ENCODE results near the gene UBE3A. TPM values are rescaled to one million over a fixed set of nuclear protein-coding genes. Genes with fewer than 3 reads are reported as not detected.

UBE3A gene
- total RNA-seq, 1 donor from 2014 or later: 109 TPM

DNA sequence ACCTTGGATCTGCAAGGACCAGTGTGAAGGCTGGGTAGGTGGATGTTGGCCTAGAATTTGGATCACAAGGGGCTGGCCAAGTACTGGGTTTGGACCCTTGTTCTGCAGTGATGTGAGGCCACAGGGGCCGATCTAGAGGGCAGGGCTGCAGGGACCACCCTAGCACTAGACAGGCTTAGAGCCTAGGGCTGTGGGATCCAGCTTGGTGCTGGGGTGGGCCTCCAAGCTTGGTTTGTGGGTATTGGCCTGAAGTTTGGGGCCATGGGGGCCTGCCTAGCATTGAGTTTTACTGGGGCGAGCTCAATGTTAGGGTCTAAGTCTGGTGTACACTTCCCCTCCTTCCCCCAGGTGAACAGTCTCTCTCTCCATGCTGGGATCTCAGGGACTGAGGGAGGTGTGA is 36.5 kb downstream of the UBE3A start:
- no peak for DNase-seq

DNA sequence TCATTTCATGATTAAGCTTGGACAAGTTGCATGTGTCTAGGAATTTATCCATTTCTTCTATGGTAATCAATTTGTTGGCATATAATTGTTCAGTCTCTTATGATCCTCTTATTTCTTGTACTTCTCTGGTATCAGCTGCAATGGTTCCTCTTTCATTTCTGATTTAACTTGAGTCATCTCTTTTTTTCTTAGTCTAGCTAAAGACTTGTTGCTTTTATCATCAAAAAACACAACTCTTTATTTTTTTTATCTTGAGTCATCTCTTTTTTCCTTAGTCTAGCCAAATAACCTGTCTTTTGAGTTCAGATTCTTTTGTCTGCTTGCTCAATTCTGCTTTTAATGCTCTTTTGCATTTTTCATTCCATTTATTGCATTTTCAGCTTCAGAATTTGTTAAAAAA is 37.3 kb downstream of the UBE3A start:
- DNase-seq: no peak

DNA sequence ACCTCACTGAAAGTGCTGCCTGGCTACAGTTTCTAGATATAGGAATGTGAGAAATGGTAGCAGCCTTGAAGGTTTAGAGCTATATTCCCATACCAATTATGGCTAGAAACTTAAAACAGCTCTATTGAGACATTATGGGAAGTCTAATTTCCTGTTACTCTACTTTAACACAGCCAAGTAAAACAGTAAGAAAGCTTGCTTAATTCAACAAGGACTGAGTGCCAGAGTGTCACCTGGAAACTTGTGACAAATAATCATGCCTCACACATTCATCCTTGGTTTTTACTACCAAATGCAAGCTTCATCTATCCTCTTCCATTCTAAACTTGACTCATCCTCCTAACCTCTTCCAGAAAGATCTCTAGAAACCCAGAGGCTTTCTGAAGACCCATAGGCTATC is 41.7 kb downstream of the UBE3A start:
- no peak for DNase-seq

DNA sequence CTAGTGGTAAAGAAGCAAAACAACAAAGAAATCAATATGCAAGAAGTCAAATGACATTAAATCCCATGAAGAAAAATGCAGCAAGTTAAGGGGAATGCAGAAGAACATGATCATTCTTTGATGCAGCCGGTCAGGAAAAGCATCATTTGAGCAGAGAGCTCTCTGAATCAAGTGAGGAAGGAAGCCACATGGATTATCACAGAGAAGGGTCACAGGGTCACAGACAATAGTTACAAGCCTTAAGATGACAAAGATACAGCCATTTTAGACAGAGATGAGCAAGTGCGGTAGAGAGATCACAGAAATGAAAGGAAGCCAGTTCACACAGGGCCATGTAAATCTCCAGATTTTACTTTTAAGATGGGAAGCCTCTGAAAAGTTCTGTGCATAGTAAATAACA is 43.9 kb downstream of the UBE3A start:
- no peak for DNase-seq

DNA sequence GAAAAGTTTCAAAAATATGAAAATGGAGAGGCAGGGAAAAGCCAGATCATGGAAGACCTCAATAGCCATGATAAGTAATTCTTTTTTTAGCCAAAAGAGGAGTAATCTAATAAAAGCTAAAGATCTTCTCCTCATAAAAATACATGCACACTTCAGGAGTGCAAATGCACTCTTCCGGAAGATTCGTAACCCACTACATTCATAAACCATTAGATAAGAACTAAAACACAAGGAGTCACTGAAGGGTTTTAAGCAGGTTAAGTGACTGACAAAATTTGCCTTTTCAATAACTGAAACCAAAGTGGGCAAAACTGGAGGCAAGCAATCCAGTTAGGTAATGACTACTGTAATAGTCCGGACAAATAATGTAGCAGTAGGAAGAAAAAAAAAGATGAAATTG is 46.0 kb downstream of the UBE3A start:
- DNase-seq: no peak

DNA sequence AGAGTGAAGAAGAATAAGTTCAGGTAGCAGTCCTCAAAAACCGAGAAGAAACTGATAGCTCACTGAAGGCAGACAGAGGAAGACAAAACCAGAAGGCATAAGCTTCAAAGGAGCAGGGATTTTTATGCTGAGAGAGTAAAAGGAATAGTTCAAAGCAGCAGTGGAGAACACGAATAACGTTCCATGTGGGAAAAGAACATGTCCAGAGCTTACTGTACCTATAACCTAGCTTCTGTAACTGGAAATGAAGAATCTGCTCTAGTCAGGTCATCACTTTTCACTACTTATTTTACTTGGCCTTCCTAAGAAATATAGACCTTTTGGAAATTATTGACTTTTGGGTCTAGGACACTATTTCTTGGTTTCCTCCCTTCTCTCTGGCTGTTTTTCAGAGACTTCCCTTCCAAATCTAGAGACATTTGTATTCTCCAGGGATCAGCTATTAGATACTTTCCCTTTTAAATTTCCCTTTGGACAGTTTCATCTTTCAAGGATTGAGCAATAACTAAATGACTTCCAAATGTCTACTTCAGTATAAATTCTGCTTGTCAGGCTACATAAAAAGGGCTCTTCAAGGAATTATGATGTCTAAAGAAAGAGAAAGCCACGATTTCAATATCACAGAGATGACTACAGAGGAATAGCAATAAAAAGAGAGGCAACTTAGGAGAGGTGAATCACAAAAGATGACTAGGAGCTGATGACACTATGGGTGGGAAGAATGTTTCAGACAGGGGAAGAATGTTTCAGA is 46.7 kb downstream of the UBE3A start:
- peak; percentile 48 for DNase-seq

DNA sequence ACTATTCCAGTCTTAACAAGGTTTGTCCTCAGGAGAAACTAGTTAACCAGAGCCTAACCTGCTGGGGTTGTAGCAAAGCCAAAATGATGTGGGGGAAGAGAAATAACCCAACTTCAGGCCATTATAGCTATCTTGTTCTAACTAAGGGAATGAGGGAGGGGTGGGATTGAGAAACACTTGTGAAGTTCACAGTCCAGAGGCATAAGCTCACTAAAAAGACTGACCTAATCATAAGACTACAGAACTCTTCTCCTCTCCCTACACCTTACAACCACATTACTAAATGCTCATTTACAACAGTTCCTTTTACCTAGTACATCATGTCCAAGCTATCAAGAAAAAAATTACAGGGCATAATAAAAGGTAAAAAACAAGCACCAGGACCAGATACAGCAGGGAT is 52.8 kb downstream of the UBE3A start:
- DNase-seq: no peak

DNA sequence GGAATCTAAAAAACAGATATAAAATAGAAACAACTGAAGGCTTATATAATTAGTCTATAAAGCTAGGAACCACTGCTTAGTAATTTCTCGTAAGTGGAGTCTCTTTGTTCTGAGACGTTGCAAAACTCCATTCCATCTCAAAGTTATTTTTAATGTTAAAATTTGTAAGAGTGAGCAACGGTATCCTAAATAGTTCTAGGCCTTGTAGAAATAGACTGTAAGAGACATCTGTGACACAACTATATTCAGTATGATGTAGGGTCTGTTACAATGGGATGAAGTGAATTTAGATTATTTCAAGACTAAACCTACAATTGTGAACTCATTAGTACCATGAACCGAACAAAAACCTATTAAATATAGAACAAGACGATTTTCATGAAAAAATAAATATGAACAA is 57.2 kb downstream of the UBE3A start:
- DNase-seq: no peak

DNA sequence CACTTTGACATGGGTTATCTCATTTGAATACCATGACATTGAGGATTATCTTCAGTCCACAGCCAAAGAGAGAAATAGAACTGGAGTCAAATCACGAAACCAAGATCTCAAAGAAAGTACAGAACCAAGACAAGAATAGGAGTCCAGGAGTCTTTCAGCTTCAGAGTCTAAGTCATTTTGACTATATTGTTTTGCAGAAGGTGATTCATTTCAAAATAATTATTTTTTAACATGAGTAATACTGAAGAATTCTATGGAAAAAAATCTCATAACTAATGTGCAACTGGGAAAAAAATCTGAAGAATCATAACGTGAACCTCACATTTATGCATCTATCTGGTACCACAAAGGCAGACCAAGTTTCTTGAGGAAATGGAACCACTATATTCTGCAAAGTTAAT is 60.3 kb downstream of the UBE3A start:
- no peak for DNase-seq

DNA sequence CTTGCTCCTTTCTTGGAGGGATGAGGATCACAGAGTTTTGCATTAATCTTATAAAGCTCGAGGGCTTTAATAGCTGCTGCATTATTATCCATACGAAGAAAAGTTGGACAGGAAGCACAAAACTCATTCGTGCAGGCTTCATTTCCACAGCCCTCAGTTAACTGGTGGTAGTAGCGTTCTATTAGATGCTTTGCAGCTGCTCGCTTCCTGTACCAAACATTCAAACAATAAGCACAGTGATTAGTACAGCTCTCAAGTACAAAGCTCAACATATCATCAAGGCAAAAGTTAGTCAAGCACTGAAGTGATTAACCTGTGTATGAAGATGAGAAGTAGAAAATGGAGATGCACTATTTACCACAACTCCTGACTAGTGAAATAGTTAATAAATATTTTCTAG is 63.3 kb downstream of the UBE3A start:
- no peak for DNase-seq

DNA sequence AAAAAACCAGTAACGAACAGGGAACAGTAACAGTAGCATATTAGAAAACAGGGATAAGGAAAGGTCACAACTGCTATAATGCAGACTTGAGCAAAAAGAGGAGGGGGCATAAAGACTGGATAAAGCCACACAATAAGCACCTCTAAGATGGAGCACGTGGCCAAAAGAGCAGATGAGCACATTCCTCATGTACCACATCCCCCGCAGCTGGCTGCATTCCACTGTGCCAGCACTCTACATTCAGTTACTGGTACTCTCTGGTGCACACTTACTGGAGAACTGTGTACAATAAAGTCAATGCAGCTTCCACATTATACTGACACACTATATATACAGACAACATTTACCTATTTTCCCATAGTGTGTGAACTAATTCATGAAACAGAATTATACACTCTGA is 64.7 kb downstream of the UBE3A start:
- no peak for DNase-seq

DNA sequence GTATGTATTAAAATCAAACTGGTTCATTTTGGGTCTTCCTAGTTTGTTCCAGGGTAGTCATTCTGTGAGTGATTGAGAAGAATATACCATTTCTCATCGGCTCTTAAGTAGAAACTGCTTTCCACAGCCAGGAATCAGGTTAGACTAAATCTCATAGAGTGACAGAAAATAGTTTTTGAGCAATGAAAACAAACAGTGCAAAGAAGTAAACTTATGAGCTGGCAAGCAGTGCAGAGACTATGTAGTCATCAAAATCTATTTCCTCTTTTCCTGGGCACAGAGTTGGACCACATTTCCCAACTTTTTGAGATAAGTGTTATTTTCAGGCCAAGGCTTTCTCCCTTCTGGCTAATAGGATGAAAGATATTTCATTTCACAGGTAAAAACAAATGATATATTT is 66.5 kb downstream of the UBE3A start:
- DNase-seq: no peak

DNA sequence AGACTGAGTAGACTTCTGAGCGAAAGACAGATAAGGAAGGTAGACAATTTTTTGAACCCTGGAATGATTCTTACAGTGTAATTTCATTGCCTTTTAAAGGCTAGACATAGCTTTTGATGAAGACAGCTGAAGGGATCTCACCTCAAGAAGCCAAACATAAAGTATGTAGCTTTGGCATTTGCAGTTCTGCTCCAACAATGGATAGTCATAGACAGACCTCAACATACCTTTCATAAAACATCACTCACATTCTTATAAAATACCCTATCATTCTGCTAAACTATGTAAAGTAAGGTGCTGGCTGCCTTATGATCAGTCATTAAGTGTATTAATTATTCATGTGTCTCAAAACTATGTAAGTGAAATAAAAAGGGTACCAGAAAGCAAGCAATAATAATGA is 70.0 kb downstream of the UBE3A start:
- no peak for DNase-seq

DNA sequence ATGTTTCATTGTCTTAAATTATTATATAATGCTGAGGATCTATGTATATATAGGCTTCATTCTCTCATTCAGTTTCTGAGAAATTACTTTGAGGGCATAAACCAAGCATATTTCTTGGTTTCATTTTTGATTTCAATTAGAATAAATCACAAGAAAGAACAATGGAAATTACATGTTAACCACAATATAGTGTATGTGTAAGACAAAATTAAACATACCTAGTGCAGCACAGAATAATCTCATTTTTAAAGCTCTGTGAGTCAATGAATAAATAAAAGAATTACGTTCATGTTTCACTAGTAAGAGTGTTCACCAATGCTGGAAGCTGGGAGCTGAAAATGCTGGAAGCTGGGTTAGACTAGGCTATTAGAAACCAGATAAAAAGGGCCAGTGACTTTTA is 72.8 kb downstream of the UBE3A start:
- no peak for DNase-seq

DNA sequence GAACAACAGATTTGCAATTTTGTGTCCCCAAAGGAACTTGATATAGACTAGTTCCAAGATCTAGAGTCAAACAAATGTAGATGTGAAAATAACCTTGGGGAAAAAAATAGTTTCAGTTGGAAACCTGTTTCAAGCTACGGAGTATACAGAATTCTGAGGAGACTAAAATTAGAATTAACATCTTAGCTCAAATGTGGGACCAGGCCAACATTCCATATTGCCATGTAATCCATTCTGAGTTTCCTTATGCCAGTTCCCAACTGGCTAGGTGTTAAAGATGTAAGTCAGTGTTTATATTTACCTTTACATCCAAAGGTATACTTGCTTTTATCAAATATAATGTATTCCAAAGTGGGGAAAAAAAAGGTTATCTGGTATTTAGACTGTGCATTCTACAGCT is 76.3 kb downstream of the UBE3A start:
- DNase-seq: no peak

DNA sequence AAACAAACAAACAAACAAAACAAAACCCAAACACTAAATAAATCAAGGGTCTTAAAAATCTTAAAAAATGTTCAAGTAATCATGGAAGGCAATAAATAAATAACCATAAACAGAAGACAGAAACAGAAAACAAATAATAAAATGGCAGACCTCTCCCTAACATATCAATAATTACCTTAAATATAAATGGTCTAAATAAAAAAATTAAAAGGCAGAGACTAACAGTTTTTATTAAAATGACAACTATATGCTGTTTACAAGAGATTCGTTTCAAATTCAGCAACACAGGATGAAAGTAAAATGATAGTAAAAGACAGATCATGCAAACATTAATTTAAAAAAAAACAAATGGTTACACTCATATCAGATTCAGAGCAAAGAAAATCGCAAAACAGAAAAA is 91.1 kb downstream of the UBE3A start:
- DNase-seq: no peak

DNA sequence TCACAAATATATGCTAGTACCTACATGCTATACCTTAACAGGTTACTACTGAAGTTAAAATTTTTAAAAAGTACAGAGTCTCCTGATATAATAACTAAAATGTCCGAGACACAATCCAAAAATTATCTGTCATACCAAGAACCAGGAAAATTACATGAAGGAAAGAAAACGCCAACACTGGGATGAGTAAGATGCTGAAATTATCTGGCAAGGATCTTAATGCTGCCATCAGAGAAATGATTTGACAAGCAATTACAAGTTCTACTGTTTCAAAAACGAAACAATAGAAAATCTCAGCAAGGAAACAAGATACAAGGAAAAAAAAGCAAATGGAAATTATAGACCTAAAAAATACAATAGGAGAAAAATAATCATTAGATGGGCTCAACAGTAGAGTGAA is 92.5 kb downstream of the UBE3A start:
- no peak for DNase-seq

DNA sequence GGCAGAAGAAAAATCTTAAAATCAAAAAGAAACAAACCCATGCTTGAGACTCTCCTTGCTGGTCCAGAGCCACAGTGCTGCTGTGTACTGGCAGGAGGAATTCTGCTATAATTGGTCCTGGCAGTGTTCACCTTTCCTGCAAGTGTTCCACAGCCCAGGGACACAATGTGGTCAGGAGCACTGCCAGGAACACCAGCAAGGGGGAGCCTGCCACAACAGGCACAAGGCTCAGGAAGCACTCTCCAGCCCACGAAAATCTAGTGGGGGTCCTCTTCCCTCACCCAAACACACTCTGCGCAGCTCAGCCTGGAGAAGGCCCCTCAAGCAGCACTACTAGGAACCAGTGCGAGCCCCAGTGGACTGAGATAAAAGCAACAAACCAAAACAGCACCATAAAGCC is 92.9 kb downstream of the UBE3A start:
- DNase-seq: no peak

DNA sequence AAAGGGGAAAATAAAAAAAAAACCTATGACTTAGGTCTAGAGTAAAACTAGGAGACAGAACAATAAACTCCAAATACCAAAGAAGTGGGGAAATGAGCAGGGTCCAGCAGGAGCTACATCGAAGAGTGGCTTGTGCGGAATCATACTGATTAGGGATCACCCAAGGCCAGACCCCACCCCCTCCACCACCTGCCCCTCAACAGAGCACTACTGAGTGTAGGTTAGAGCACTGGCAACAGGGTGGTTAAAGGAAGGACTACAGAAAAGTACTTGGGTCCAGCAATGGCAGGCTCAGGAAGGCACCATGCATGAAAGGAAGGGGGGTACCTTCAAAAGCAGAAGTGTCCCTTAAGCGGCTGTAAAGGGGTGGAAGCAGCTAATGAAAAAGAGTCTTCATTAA is 96.2 kb downstream of the UBE3A start:
- no peak for DNase-seq

DNA sequence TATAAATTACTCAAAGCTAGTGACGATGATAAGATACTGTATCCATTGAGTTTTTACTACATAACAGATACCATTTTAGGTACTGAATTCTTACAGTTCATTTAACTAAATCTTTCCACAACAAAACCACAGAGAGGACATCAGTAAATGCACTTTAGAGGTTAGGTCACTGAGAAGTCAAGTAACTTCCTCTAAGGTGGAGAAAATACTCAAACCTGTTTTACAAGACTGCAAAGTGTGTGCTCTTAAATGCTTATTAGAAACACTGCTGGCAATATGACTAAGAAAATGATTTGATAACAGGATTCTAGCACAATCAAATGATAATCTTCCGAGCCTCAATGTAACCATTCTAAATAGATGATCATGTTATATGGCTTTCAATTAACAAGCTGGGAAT is 99.4 kb downstream of the UBE3A start:
- no peak for DNase-seq

DNA sequence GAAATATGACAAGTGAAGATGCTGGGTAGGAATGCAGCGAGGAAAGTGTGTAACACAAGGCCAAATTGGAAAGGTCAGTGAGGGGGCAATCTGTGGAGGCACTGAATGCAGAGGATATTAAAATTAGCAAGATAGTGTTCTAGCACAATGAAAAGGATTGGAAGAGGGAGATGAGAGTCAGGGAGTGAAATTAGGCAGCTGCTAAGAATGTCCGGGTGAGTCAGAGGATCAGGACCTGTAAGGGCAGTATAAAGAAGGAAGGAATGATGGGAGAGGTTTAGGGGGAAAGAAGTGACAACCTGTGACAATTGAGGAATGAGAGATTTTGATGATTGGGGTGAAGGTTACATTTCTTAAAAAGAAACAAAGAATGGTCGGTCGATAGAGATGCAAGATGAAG is 103.5 kb downstream of the UBE3A start:
- no peak for DNase-seq

DNA sequence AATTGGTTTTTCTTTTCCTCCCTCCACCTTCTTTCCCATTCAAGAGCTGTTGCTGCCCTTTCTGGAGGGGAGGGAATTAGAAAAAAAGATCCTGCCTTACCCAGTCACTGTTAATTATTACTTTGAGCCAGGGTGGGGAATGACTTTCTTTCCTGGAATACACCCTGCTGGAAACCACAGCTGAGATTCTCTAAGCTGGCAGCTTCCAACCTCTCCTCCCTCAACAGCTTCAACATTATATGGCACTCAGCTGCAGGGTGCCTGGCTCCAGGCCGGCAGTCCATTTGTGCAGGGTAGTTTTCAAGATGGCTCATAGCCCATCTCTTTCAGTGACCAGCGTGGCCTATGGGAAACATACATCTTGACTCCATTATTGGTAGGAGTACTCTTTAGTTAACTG is 105.8 kb downstream of the UBE3A start:
- no peak for DNase-seq

DNA sequence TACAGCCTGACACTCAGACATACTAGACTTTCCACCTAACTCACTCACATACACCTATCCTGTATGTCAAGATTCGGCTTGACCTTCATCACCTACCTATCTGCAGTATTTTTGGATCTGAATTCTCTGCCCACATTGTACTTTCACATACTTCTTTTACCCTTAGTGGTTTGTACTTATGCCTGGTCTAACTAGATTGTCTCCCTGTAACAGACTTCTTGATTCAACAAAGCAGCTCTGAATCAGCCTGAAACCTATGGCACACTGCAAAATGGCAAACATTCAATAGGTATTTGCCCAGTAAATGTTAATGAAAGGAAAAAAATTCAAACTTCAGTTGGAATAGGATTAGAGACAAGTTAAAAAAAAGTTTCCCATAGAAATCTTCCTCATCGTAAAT is 106.5 kb downstream of the UBE3A start:
- DNase-seq: no peak

DNA sequence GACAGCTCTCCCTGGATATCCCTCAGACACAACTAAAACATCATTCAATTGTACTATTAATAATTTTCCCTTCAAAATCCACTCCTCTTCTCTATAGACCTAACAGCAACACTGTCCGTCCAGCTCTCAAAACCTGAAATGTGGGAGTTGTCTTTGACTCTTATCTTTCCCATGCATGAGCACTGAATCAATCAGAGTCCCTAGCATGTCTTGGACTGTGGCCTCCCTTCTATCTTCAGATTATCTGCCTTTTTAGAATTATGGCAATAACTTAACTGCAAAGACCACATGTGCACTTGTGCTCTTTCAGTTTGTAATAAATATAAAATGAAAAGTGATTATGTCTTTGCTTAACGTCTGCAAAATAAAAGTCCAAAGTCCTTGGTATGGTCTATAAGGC is 107.0 kb downstream of the UBE3A start:
- DNase-seq: no peak

DNA sequence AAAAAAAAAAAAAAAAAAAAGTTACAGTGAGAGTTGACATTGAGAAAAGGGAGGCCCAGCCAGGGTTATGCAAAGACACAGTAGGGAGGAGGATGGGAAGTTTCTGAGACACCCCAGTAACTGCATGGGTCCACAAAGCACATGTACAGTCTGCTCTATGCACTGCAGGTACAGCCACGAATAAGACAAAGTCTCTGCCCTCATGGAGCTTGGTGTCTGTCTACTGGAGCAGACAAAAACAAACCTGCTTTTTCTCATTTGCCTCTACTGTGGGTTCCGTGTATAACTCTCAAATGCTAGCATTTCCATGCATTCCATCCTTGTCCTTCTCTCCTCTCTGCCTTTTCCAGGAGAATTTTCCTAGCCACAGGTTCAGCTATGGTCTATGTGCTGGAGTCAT is 107.4 kb downstream of the UBE3A start:
- no peak for DNase-seq

All from skin of body (tissue), 2 donors.